Esophagus squamous epithelium (tissue), 5 donors: ENCODE data around the gene PTPRG. TPM values are rescaled to one million over a fixed set of nuclear protein-coding genes. Genes with fewer than 3 reads are reported as not detected.

Source experiments
- DNase-seq: peaks from one replicate; lab custom pipeline; 2025; lab: John Stamatoyannopoulos, UW
- H3K27ac ChIP-seq, 4 donors: fragments of 200-600 bp; sonication (generic); one replicate each; pipeline ENCODE4 v1.5.1; 2016 to 2019; ENCODE audit warnings: mild to moderate bottlenecking in 1 of 4
- H3K27me3 ChIP-seq, 4 donors: fragments of 200-600 bp; sonication (generic); 1 replicate in 3 of 4; 2 replicates in 1 of 4; pipeline versions ENCODE4 v1.5.1 to v1.6.0; 2017 to 2021; ENCODE audit warnings: antibody characterized with exemption in 1 of 4
- H3K36me3 ChIP-seq, 3 donors: fragments of 200-600 bp; sonication (generic); one replicate each; pipeline ENCODE4 v1.5.1; 2016 to 2019
- H3K4me1 ChIP-seq, 3 donors: fragments of 200-600 bp; sonication (generic); one replicate each; pipeline ENCODE4 v1.5.1; 2017 to 2019
- H3K4me3 ChIP-seq, 4 donors: fragments of 200-600 bp; sonication (generic); 1 replicate in 3 of 4; 2 replicates in 1 of 4; pipeline ENCODE4 v1.5.1; 2016 to 2019; ENCODE audit warnings: mild to moderate bottlenecking in 2 of 4, moderate library complexity in 1 of 4
- H3K9me3 ChIP-seq, 3 donors: fragments of 200-600 bp; sonication (generic); one replicate each; pipeline ENCODE4 v1.5.1; 2016 to 2019
- CTCF ChIP-seq, 6 experiments: fragments of 450-650 bp in 4 of 6; fragments of 200-600 bp in 2 of 6; sonication (generic) in 2 of 6; IDR thresholded peaks; one replicate each; pipeline ENCODE4 v1.5.1; 2016 to 2019; ENCODE audit warnings: antibody characterized with exemption in 6 of 6, mild to moderate bottlenecking in 4 of 6, moderate library complexity in 4 of 6
- POLR2A ChIP-seq, 4 donors: fragments of 450-650 bp; IDR thresholded peaks; one replicate each; pipeline ENCODE4 v1.6.1; 2017; ENCODE audit warnings: antibody characterized with exemption in 4 of 4, mild to moderate bottlenecking in 4 of 4, moderate library complexity in 3 of 4
- WGBS, 2 donors: methylation state at CpG; one replicate each; pipeline ENCODE4 v1.1.5; 2018; 5-methylcytosine and 5-hydroxymethylcytosine counted together
- intact Hi-C: fragments of 100-400 bp; cut with DNase I; formaldehyde crosslinking; loops from one replicate; pipeline ENCODE4 v1.15.0; 2022
- total RNA-seq, 4 donors: library from RNA; depleted of rRNA; stranded (reverse); fragments of >200 nt; gene quantifications; one replicate each; pipeline ENCODE4 v1.1.0, GENCODE V29; 2016
- donor health status: DM: yes; HTN: yes; CAD: no.

Gene PTPRG
- total RNA-seq, 4 donors from 2014 or later = 3.7 to 42.2 (median 15.2) TPM

- H3K36me3 ChIP-seq = no peaks in the 10 kb centered on the region
- intact Hi-C loops = no loop called here
- peaks cover 0 to 11% (median 0%) of the 10 kb centered on the region in 3 donors for H3K4me1 ChIP-seq
- TF ChIP-seq CTCF (IDR thresholded peaks at IDR 0.05) (no peak), POLR2A (IDR thresholded peaks at IDR 0.05) (no peak)
- WGBS, 2 donors = 74 to 84% methylated on average over 3 of the region's 3 CpGs
- H3K9me3 ChIP-seq = no peaks in the 10 kb centered on the region
- no peak for DNase-seq
- no peak overlapping the region for H3K27ac ChIP-seq
- H3K27me3 ChIP-seq = no peaks in the 10 kb centered on the region
- no peak overlapping the region for H3K4me3 ChIP-seq
Observed at GRCh38 chr3:61577760-61578159, 16.4 kb downstream of the PTPRG start.

GRCh38 chr3:61578667-61579367 lies 17.4 kb downstream of the PTPRG start:
- WGBS, 2 donors = 84 to 87% methylated on average over 8 of the region's 8 CpGs
- intact Hi-C loops = no loop called here
- H3K36me3 ChIP-seq = no peaks in the 10 kb centered on the region
- no peaks in the 10 kb centered on the region for H3K27me3 ChIP-seq
- H3K4me3 ChIP-seq = no peak overlapping the region
- H3K9me3 ChIP-seq = no peaks in the 10 kb centered on the region
- no peak overlapping the region for H3K27ac ChIP-seq
- peaks cover 0 to 11% (median 0%) of the 10 kb centered on the region in 3 donors for H3K4me1 ChIP-seq
- no peak for DNase-seq
- TF ChIP-seq POLR2A (IDR thresholded peaks at IDR 0.05) = no peak
- no peak for TF ChIP-seq CTCF (IDR thresholded peaks at IDR 0.05)

GRCh38 chr3:61579685-61580084 lies 18.3 kb downstream of the PTPRG start:
- intact Hi-C loops = no loop called here
- H3K4me3 ChIP-seq = no peak overlapping the region
- H3K27ac ChIP-seq = no peak overlapping the region
- no peaks in the 10 kb centered on the region for H3K27me3 ChIP-seq
- no peaks in the 10 kb centered on the region for H3K36me3 ChIP-seq
- whole genome bisulfite sequencing, 2 donors = 91 to 93% methylated on average over 4 of the region's 4 CpGs
- TF ChIP-seq CTCF (IDR thresholded peaks at IDR 0.05) = no peak
- no peak for TF ChIP-seq POLR2A (IDR thresholded peaks at IDR 0.05)
- no peaks in the 10 kb centered on the region for H3K9me3 ChIP-seq
- no peak for DNase-seq
- H3K4me1 ChIP-seq = peaks cover 0 to 11% (median 0%) of the 10 kb centered on the region in 3 donors

- intact Hi-C loops = no loop called here
- no peaks in the 10 kb centered on the region for H3K27me3 ChIP-seq
- H3K4me1 ChIP-seq = peaks cover 0 to 3% (median 0%) of the 10 kb centered on the region in 3 donors
- DNase-seq = no peak
- WGBS, 2 donors = 79% methylated on average over 6 to 7 of the region's 7 CpGs
- H3K9me3 ChIP-seq = no peaks in the 10 kb centered on the region
- no peak overlapping the region for H3K4me3 ChIP-seq
- H3K36me3 ChIP-seq = no peaks in the 10 kb centered on the region
- TF ChIP-seq POLR2A (IDR thresholded peaks at IDR 0.05) (no peak), CTCF (IDR thresholded peaks at IDR 0.05) (no peak)
- H3K27ac ChIP-seq = no peak overlapping the region
Observed at GRCh38 chr3:61580982-61581643, 19.7 kb downstream of the PTPRG start.

GRCh38 chr3:61582287-61582686 lies 20.9 kb downstream of the PTPRG start:
- Histone ChIP-seq H3K4me1 (no peaks in the 10 kb centered on the region), H3K9me3 (no peaks in the 10 kb centered on the region), H3K36me3 (no peaks in the 10 kb centered on the region), H3K27ac (no peak overlapping the region), H3K4me3 (no peak overlapping the region), H3K27me3 (no peaks in the 10 kb centered on the region)
- no peak for DNase-seq
- intact Hi-C loops = no loop called here
- TF ChIP-seq POLR2A (IDR thresholded peaks at IDR 0.05) (no peak), CTCF (IDR thresholded peaks at IDR 0.05) (no peak)
- WGBS, 2 donors = 73 to 87% methylated on average over 4 of the region's 4 CpGs
